ENCODE results near the gene SGIP1.

SGIP1 gene

DNA sequence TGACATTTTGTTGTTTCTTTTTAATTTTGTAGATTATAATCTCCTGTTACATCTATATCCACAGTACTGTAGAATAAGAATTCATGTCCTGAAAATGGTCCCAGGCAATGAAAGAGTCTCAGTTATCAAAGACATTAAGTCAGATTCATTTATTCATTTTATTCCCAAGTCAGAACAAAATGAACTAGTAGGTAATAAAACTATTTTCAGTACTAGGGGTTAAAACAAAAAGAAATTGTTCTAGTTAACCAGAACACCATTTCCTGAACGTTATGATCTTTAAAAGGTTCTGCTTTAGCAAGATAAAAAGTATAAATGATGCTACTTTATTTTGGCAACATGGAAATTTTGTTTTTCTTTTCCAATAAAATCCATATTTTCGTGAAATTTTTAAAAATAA lies 211.5 kb downstream of the SGIP1 start:
- no peaks in the 10 kb centered on the region for H3K27me3 ChIP-seq (ENCODE audit: insufficient read depth, low read length)
- no peak overlapping the region for H2AFZ ChIP-seq (ENCODE audit: low read depth, low read length)
- no peaks in the 10 kb centered on the region for H3K9me3 ChIP-seq (ENCODE audit: low read length)
- H3K4me3 ChIP-seq (ENCODE audit: low read length), result no peak overlapping the region
- no peaks in the 10 kb centered on the region for H3K4me1 ChIP-seq (ENCODE audit: insufficient read depth, low read length)
- no peaks in the 10 kb centered on the region for H3K36me3 ChIP-seq (ENCODE audit: insufficient read depth, low read length)

GRCh38 chr1:66747501-66747900 lies 213.5 kb downstream of the SGIP1 start:
- Histone ChIP-seq H2AFZ (ENCODE audit: low read depth, low read length) (no peak overlapping the region), H3K4me3 (ENCODE audit: low read length) (no peak overlapping the region), H3K27me3 (ENCODE audit: insufficient read depth, low read length) (no peaks in the 10 kb centered on the region), H3K36me3 (ENCODE audit: insufficient read depth, low read length) (no peaks in the 10 kb centered on the region), H3K9me3 (ENCODE audit: low read length) (no peaks in the 10 kb centered on the region), H3K4me1 (ENCODE audit: insufficient read depth, low read length) (no peaks in the 10 kb centered on the region)

DNA sequence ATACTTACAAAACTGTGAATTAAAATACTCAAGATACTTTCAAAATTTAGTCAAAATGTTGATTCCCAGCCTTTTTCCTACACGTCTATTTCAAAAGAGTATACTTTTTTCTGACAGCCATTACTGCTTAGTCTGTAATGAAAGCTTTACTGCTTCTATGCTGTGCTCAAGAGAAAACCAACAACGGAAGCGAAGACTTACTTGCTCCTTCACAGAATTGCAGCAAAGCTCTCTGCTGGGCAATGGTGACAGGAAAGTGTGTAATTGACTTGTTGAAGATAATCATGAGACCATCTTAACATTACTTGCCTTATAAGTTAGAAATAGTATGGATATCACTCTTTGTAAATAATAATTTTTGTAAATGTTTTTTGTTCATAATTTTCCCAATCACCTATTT lies 216.6 kb downstream of the SGIP1 start:
- Histone ChIP-seq H3K27me3 (ENCODE audit: insufficient read depth, low read length) (no peaks in the 10 kb centered on the region), H3K4me1 (ENCODE audit: insufficient read depth, low read length) (no peaks in the 10 kb centered on the region), H2AFZ (ENCODE audit: low read depth, low read length) (no peak overlapping the region), H3K36me3 (ENCODE audit: insufficient read depth, low read length) (no peaks in the 10 kb centered on the region), H3K9me3 (ENCODE audit: low read length) (no peaks in the 10 kb centered on the region), H3K4me3 (ENCODE audit: low read length) (no peak overlapping the region)

DNA sequence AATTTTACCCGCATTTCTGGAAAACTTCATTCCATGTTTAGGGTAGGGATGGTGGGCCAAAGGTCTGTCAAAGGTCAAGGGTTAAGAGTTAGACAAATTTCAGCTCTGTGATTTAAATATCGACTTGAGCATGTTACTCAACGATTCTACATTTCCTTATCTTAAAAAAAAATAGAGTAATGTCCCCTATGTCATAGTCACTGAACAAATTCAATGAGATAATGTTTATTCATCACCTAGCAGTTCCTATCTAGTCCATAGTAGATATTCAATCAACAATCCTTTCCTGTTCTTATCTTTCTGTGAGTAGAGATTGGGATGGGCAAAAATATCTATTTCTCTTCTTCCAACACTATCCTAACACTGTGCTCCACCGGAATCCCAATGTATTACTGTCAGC lies 217.2 kb downstream of the SGIP1 start:
- Histone ChIP-seq H3K4me1 (ENCODE audit: insufficient read depth, low read length) (no peaks in the 10 kb centered on the region), H2AFZ (ENCODE audit: low read depth, low read length) (no peak overlapping the region), H3K36me3 (ENCODE audit: insufficient read depth, low read length) (no peaks in the 10 kb centered on the region), H3K4me3 (ENCODE audit: low read length) (no peak overlapping the region), H3K9me3 (ENCODE audit: low read length) (no peaks in the 10 kb centered on the region), H3K27me3 (ENCODE audit: insufficient read depth, low read length) (no peaks in the 10 kb centered on the region)

DNA sequence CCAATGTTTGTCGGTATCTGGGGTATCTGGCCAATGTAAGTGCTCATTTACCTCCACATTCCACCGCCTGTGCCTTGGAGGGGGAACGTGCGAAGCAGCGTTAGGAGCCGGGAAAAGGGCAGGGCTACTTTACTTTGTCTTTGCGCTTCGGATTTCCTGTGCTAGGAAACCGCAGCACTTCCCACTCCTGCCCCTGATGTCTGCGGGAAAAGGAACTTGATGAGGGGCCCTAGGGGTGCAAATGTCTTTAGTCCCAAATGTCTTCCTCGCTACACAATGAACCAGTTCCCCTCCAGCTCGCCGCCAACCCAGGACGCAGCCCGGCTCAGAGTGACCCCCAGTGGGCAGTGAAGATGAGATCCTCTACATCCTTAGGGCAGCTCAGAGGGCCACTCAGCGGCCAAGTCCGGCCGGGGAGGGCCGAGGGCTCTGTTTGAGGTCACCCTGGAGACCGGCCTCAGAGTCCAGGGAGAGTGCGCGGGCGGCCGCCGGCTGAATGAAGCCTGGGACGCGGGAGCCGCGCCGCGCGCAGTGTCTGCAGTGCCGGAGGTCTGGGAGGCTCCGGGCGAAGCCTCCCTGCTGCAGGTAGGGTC lies 218.1 kb downstream of the SGIP1 start, which contains the start of gene DYNLT5:
DYNLT5 (plus strand) TSS at position 460 of the 593 bp plus-strand sequence. CDS start 2,200 bp downstream, outside the sequence.
- Histone ChIP-seq H3K9me3 (ENCODE audit: low read length) (no peaks in the 10 kb centered on the region), H2AFZ (ENCODE audit: low read depth, low read length) (peak within 1 kb of the TSS; percentile 39), H3K27me3 (ENCODE audit: insufficient read depth, low read length) (no peaks in the 10 kb centered on the region), H3K36me3 (ENCODE audit: insufficient read depth, low read length) (no peaks in the 10 kb centered on the region), H3K4me3 (ENCODE audit: low read length) (peak within 1 kb of the TSS; percentile 32), H3K4me1 (ENCODE audit: insufficient read depth, low read length) (no peaks in the 10 kb centered on the region)

DNA sequence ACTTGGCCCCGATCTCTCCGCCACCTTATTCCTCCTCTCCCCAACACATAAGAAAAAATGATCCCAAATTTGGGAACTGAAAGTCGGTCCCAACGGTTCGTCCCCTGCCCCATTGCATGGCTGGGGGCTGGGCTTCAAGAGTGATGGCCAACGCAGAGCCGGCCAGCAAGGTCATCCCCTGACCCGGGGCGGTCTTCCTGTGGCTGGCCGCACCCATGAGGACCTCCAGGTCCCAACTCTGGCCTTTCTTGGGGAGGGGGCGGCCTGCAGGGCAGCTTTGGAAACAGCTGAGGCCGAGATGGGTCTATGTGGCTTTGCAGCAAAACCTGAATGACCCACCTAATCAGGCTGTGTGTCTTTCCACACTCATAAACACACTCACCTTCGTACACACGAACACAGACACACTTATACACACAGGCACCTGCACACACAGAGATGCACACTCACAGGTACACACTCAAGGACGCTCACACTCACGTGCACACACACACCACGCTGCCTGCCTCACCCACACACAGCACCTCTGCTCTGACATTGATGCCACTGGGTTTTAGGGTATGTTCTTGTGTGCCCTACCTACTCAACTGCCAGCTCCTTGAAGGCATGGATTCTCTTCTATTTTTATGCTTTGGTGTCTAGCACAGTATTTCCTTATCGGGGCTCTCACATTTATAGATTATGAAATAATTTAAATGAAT lies 218.9 kb downstream of the SGIP1 start:
- H3K9me3 ChIP-seq (ENCODE audit: low read length), result no peaks in the 10 kb centered on the region
- no peaks in the 10 kb centered on the region for H3K27me3 ChIP-seq (ENCODE audit: insufficient read depth, low read length)
- H3K4me1 ChIP-seq (ENCODE audit: insufficient read depth, low read length), result no peaks in the 10 kb centered on the region
- H3K4me3 ChIP-seq (ENCODE audit: low read length), result peak overlapping the region; percentile 32
- H2AFZ ChIP-seq (ENCODE audit: low read depth, low read length), result peak overlapping the region; percentile 39
- H3K36me3 ChIP-seq (ENCODE audit: insufficient read depth, low read length), result no peaks in the 10 kb centered on the region

DNA sequence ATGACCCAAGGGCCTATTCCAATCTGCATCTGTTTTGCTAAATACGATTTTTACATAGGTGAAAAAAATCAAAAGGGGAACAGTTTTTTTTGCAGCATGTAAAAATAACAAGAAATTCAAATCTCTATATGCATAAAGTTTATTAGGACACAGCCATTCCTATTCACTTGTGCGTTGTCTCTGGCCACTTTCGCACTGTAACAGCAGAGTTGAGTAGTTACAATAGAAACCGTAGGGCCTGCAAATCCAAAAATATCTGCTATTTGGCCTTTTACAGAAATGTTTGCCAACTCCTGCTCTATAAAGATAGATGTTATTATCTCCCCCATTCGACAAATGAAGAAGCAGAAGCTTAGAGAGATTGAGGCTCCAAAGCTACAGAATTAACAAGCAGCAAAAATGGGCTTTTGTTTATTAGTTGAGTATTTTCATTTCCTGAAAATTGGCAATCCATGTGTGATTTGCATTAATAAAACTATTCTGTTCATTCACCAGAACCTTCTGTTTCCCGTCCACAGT lies 223.8 kb downstream of the SGIP1 start:
- Histone ChIP-seq H3K4me3 (ENCODE audit: low read length) (no peak overlapping the region), H3K27me3 (ENCODE audit: insufficient read depth, low read length) (no peaks in the 10 kb centered on the region), H2AFZ (ENCODE audit: low read depth, low read length) (no peak overlapping the region), H3K9me3 (ENCODE audit: low read length) (no peaks in the 10 kb centered on the region), H3K36me3 (ENCODE audit: insufficient read depth, low read length) (no peaks in the 10 kb centered on the region), H3K4me1 (ENCODE audit: insufficient read depth, low read length) (no peaks in the 10 kb centered on the region)

GRCh38 chr1:66758241-66758755 lies 224.3 kb downstream of the SGIP1 start:
- no peaks in the 10 kb centered on the region for H3K9me3 ChIP-seq (ENCODE audit: low read length)
- no peak overlapping the region for H3K4me3 ChIP-seq (ENCODE audit: low read length)
- no peaks in the 10 kb centered on the region for H3K4me1 ChIP-seq (ENCODE audit: insufficient read depth, low read length)
- no peaks in the 10 kb centered on the region for H3K27me3 ChIP-seq (ENCODE audit: insufficient read depth, low read length)
- H3K36me3 ChIP-seq (ENCODE audit: insufficient read depth, low read length), result no peaks in the 10 kb centered on the region
- H2AFZ ChIP-seq (ENCODE audit: low read depth, low read length), result no peak overlapping the region

- Histone ChIP-seq H3K27me3 (ENCODE audit: insufficient read depth, low read length) (no peaks in the 10 kb centered on the region), H3K4me1 (ENCODE audit: insufficient read depth, low read length) (no peaks in the 10 kb centered on the region), H3K9me3 (ENCODE audit: low read length) (no peaks in the 10 kb centered on the region), H3K36me3 (ENCODE audit: insufficient read depth, low read length) (no peaks in the 10 kb centered on the region), H2AFZ (ENCODE audit: low read depth, low read length) (no peak overlapping the region), H3K4me3 (ENCODE audit: low read length) (no peak overlapping the region)
Observed at GRCh38 chr1:66760506-66760905, 226.6 kb downstream of the SGIP1 start.

DNA sequence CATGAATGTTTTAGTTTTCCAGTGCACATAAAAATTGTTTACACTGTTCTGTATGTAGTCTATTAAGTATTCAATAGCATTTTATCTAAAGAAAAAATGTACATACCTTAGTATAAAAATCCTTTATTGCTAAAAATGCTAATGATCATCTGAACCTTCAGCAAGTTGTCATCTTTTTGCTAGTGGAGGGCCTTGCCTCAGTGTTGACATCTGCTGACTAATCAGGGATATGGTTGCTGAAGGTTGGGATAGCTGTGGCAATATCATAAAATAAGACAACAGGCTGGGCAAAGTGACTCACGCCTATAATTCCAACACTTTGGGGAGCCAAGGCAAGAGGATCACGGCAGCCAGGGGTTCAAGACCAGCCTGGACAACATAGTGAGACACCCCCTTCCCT lies 227.3 kb downstream of the SGIP1 start:
- Histone ChIP-seq H3K27me3 (ENCODE audit: insufficient read depth, low read length) (no peaks in the 10 kb centered on the region), H3K36me3 (ENCODE audit: insufficient read depth, low read length) (no peaks in the 10 kb centered on the region), H2AFZ (ENCODE audit: low read depth, low read length) (no peak overlapping the region), H3K4me3 (ENCODE audit: low read length) (no peak overlapping the region), H3K9me3 (ENCODE audit: low read length) (no peaks in the 10 kb centered on the region), H3K4me1 (ENCODE audit: insufficient read depth, low read length) (no peaks in the 10 kb centered on the region)

GRCh38 chr1:66764994-66765578 lies 231.1 kb downstream of the SGIP1 start:
- H3K4me3 ChIP-seq (ENCODE audit: low read length), result no peak overlapping the region
- no peaks in the 10 kb centered on the region for H3K9me3 ChIP-seq (ENCODE audit: low read length)
- H2AFZ ChIP-seq (ENCODE audit: low read depth, low read length), result no peak overlapping the region
- no peaks in the 10 kb centered on the region for H3K27me3 ChIP-seq (ENCODE audit: insufficient read depth, low read length)
- no peaks in the 10 kb centered on the region for H3K4me1 ChIP-seq (ENCODE audit: insufficient read depth, low read length)
- H3K36me3 ChIP-seq (ENCODE audit: insufficient read depth, low read length), result no peaks in the 10 kb centered on the region

DNA sequence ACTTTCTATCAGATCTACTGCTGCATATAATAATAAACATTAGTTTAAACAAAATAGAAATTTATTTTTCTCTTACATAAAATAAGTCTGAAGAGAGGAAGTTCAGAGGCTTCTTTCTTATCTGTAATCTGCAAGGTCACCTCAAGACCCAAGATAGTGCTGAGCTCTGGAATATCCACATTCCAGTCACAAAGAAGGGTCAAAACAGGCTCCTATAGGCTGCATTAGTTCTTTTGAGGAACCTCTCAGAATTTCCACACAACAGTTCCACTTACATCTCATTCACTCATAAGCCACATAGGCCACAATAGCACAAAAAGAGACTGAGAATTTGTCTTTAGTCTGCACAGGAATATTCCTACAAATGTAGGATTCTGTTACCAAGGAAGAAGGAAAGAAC lies 233.7 kb downstream of the SGIP1 start:
- Histone ChIP-seq H3K36me3 (ENCODE audit: insufficient read depth, low read length) (no peaks in the 10 kb centered on the region), H3K27me3 (ENCODE audit: insufficient read depth, low read length) (no peaks in the 10 kb centered on the region), H3K4me1 (ENCODE audit: insufficient read depth, low read length) (no peaks in the 10 kb centered on the region), H3K4me3 (ENCODE audit: low read length) (no peak overlapping the region), H2AFZ (ENCODE audit: low read depth, low read length) (no peak overlapping the region), H3K9me3 (ENCODE audit: low read length) (no peaks in the 10 kb centered on the region)

DNA sequence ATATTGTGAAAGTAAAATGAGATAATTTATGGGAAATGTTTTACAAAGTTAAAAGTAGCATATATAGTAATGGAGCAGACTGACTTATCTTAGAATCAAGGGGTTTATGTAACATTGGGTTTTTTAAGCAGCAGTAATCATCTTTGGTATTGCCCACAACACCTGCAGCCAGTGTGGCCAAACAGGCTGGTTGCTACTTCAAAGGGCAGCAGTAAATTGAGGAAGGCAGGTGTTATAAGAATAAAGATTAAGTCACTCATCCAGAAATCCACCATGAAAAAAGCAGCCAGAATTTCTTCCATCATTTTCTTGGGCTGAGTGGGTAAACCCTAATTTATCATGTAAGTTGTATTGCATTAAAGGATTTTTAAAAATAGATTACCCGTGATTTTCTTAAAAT lies 235.0 kb downstream of the SGIP1 start:
- Histone ChIP-seq H3K4me3 (ENCODE audit: low read length) (no peak overlapping the region), H3K36me3 (ENCODE audit: insufficient read depth, low read length) (no peaks in the 10 kb centered on the region), H3K9me3 (ENCODE audit: low read length) (no peaks in the 10 kb centered on the region), H3K4me1 (ENCODE audit: insufficient read depth, low read length) (no peaks in the 10 kb centered on the region), H3K27me3 (ENCODE audit: insufficient read depth, low read length) (no peaks in the 10 kb centered on the region), H2AFZ (ENCODE audit: low read depth, low read length) (no peak overlapping the region)
